GM03348 (cell line): ENCODE measurements around the gene KATNIP.
"Not testable (repeated sequence)": the region's sequence is repeated elsewhere in the genome, so short reads cannot be mapped to it uniquely, and the experiment has no call there.

Source experiments
- DNase-seq: peaks from one replicate; pipeline ENCODE4 v3.0.0; 2012; ENCODE audit warnings: low spot score

KATNIP gene

GRCh38 chr16:27538528-27538927 is 11.4 kb upstream of the KATNIP start:
- DNase-seq, result no peak

- DNase-seq, result no peak
These were observed 10.8 kb upstream of the KATNIP start for GRCh38 chr16:27539120-27539519.

GRCh38 chr16:27539636-27540035 is 10.3 kb upstream of the KATNIP start:
- no peak for DNase-seq

DNA sequence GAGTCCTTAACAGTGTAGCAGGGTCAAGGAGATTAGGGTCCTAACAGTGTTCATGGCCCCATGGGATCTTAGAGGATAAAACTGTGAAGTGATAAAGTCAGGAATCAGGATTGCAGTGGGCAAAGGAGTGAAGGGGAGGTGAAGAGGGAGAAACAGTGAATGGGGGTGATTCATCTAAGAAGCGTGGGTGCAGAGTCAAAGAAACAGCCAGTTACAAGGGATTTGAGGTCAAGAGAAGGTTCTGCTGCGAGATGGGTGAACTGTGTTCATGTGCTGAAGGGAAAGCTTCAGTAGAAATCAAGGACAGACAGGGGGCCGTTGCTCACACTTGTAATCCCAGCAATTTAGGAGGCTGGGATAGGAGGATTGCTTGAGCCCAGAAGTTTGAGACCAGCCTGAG is 6.1 kb upstream of the KATNIP start:
- DNase-seq, result no peak

GRCh38 chr16:27544671-27545070 is 5.3 kb upstream of the KATNIP start:
- DNase-seq, result no peak

DNA sequence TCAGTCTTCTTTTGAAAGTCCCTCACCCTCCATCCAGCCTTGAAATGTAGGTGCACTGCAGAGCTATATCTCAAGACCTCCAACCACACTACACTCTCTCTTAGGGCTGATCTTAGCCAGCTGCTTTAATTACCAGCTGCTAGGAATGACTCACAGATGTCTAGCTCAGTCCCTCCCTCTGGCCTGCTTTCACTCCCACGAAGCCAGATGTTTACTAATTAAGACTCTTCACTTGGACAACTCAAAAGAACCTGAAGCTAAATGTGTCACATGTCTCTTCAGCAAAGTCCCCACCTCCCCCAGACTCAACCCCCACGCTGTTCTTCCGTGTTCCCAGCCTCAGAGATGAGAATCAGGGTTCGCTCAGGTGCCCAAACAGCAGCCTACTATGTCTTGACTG is 2.8 kb upstream of the KATNIP start:
- peak; percentile 88 for DNase-seq

DNA sequence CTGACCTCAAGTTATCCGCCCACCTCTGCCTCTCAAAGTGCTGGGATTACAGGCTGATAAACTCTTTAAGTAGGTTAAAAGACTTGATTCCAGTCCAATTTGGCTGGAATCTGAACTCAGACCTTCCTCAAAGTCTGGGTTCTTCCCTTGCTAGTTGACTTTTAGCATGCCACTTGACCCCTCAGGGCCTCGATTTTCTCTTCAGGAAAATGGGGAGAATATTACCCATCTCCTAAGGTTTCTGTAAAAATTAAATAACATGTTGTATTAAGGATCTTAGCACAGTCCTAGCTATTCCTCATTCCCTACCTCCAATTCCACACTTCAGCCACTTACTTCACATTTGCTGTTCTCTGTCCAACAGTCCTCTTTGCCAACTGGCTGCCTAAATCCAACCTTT is 2.1 kb upstream of the KATNIP start:
- DNase-seq, result no peak

- no peak for DNase-seq
These were observed 539 bp upstream of the KATNIP start for GRCh38 chr16:27549464-27549745.

DNA sequence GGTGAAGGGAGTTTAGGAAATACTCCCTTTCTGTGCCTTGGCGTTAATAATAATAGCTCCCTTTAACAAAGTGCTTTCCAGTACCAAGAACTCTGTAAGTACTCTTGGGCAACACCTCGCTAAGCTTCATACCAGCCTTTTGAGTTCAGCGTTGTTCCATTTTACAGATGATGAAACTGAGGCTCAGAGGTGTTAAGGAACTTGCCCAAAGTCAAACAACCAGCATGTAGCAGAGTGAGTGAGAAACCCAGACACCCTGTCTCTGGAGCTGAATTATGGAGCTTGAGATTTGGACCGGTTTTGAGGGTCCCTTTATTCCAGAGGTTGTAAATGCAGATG is 607 bp downstream of the KATNIP start:
- DNase-seq, result no peak

- DNase-seq, result peak; percentile 15
These were observed 1.1 kb downstream of the KATNIP start for GRCh38 chr16:27551036-27551435.

DNA sequence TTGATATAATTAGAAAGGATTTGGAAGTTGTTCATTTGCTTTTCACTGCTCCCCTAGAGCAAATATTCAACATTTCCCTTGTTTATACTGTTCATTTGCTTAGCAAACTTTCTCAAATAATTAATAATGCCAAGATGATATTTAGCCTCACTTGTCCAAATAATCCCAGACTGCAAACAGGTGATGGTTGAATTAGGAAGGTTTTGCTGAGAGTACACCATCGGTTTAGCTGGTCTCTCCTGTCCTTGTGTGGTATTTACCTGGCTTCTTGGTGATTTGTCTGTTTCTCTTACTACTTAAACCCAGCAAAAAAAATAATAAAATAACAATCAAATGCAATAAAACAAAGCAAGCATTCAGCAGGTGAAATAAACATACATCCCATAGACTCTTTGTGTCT is 6.5 kb downstream of the KATNIP start:
- no peak for DNase-seq

- no peak for DNase-seq
These were observed 8.5 kb downstream of the KATNIP start for GRCh38 chr16:27558434-27558833.

GRCh38 chr16:27558932-27559331 is 9.0 kb downstream of the KATNIP start:
- DNase-seq, result no peak

DNA sequence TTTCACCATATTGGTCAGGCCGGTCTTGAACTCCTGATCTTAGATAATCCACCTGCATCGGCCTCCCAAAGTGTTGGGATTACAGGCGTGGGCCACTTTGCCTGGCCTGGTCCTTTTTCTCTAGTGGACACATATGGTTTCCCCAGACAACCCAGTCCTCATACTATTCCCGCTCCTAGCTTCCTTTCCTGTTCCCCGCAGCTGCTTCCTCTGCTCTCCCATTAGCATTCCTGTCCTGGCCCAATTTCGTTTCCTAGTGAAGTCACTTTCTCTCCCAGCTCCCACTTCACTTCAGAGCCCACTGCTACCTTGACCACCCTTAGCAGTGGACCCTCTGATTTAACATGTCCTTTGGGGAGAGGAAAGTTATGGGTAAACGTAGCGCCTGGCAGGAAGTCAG is 11.3 kb downstream of the KATNIP start:
- no peak for DNase-seq

DNA sequence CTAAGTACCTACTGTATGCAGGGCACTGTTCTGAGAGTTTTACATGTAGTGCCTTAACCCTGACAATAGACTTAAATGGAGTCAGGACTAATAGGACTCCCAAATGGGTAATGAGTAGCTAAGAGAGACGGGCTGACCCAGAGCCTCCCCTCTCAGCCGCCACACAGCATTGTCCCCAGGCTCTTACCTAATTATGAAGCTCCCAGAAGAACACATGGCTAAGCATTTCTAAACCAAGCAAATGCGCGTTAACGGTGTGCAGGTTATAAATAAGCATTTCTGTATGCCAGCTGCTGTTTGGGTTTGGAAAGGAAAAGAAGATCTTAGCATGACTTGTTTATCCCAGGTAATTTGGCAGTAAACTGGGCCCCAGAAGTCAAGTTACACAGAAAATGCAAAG is 14.3 kb downstream of the KATNIP start:
- no peak for DNase-seq

GRCh38 chr16:27566417-27566816 is 16.5 kb downstream of the KATNIP start:
- no peak for DNase-seq

GRCh38 chr16:27568077-27568476 is 18.1 kb downstream of the KATNIP start:
- no peak for DNase-seq

DNA sequence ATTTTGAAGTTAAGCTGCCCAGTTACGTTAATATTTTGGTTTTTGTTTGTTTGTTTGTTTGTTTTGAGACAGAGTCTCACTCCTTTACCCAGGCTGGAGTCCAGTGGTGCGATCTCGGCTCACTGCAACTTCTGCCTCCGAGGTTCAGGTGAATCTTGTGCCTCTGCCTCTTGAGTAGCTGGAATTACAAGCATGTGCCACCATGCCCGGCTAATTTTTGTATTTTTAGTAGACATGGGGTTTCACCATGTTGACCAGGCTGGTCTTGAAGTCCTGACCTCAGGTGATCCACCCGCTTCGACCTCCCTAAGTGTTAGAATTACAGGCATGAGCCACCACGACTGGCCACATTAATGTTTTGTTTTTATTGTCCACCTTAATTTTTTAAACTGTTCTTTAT is 21.0 kb downstream of the KATNIP start:
- DNase-seq, result not testable (repeated sequence)

DNA sequence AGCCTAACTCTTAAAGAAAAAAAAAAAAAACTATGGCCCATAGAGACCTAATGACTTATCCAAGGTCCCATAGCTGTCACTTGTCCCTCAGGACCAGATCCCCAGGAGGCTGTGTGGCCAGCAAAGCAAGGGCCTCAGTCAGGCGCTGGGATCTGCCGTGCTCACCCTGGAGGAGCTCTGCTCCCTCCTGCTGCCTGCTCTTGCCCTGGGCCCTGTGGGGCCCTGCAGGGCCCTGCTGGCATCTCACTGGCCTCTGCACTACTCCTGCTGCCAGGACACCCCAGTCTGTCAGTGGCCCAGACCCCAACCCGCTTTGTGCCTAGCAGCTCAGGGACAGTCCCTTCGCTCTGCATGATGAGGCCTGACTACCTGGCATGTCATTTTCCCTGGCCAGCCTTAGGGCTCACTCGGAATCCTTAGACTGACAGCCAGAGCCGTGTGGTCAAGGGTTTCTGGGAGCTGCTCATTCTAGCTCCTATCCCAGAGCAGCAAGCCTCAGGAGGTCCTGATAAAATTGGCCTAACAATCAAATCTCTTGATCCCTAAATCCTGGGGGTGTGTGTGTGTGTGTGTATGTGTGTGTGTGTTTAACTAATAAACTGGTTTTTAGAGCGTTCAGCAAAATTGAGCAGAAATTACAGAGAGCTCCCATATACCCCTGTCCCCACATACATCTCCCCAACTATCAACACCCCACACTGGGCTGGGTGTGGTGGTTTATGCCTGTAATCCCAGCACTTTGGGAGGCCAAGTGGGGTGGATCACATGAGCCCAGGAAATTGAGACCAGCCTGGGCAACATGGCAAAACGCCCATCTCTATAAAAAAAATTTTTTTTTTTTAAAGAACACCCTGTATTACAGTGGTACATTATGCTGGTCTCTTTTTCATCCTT is 21.7 kb downstream of the KATNIP start:
- DNase-seq, result no peak

DNA sequence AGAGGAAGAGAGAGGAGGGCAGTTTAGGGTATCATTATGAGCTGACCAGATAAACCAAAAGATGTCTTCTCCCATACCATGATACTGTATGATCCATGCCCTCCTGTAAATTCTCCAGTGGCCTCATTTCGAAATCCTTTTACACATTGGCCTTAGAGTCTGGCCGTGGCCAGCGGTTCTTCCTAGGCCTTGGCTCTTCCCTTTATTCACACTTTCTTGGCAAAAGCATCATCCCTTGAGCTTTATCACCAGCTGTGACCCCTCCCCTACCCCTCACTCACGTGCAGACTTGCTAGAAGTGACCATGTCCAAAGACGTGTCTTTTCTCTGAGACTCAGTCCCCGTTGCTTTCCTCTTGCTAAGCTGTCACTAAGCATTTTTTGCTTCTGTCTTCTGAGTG is 22.8 kb downstream of the KATNIP start:
- DNase-seq, result no peak

- DNase-seq, result no peak
These were observed 26.8 kb downstream of the KATNIP start for GRCh38 chr16:27576729-27577128.

- no peak for DNase-seq
These were observed 29.4 kb downstream of the KATNIP start for GRCh38 chr16:27579087-27579980.

GRCh38 chr16:27582883-27583282 is 32.9 kb downstream of the KATNIP start:
- no peak for DNase-seq

DNA sequence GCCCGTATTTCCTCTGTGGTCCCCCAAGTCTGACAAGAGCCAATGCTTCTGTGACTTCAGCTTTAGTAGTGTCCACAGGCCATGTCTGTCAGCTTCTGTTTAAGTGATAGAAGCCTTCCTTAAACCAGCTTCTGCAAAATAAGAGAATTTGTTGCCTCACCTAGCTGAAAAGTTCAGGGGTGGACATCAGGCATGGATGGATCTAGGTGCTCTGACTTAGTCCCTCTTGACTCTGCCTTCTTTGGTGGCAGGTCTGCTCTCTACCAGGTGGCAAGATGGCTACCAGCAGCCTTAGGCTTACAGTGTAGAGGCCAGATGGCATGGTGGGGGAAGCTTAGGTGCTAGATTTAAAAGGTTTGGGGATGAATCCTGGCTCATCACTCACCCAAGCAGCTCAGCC is 33.7 kb downstream of the KATNIP start:
- no peak for DNase-seq
